Aorta (tissue), 5 donors: ENCODE measurements around the gene C6orf132. TPM values are rescaled to one million over a fixed set of nuclear protein-coding genes. Genes with fewer than 3 reads are reported as not detected.
A peak's percentile ranks its signal among the peaks of the same experiment; 100 is the strongest.

Experiments used
- ATAC-seq: fragments of 200-7000 bp; cut with Tn5 transposase; one replicate; pipeline ENCODE4 v1.9.1; 2022; ENCODE audit warnings: moderate library complexity; ENCODE audit not compliant: low FRiP score
- DNase-seq, 2 donors: peaks; one replicate each; pipeline ENCODE4 v3.0.0-alpha.2; 2020
- H3K27ac ChIP-seq, 2 donors: one replicate each; pipeline ENCODE4 v1.5.1; 2013; ENCODE audit warnings: low read length in 2 of 2, mild to moderate bottlenecking in 2 of 2, moderate library complexity in 2 of 2, control low read depth in 1 of 2, inconsistent platforms in 1 of 2, low read depth in 1 of 2
- H3K27me3 ChIP-seq, 2 donors: one replicate each; pipeline ENCODE4 v1.6.1; 2013; ENCODE audit warnings: control low read depth in 1 of 2, low read length in 1 of 2, mild to moderate bottlenecking in 1 of 2, moderate library complexity in 1 of 2; ENCODE audit not compliant: insufficient read depth in 2 of 2, control insufficient read depth in 1 of 2
- H3K36me3 ChIP-seq, 2 donors: one replicate each; pipeline ENCODE4 v1.6.1; 2013; ENCODE audit warnings: control low read depth in 1 of 2, low read length in 1 of 2, mild to moderate bottlenecking in 1 of 2; ENCODE audit not compliant: insufficient read depth in 2 of 2, control insufficient read depth in 1 of 2
- H3K4me1 ChIP-seq, 2 donors: one replicate each; pipeline ENCODE4 v1.6.1; 2013; ENCODE audit warnings: low read length in 2 of 2, control low read depth in 1 of 2, mild to moderate bottlenecking in 1 of 2, moderate library complexity in 1 of 2; ENCODE audit not compliant: insufficient read depth in 2 of 2, control insufficient read depth in 1 of 2
- H3K4me3 ChIP-seq, 2 donors: one replicate each; pipeline ENCODE4 v1.5.1; 2013; ENCODE audit warnings: low read length in 2 of 2, control low read depth in 1 of 2, mild to moderate bottlenecking in 1 of 2
- H3K9me3 ChIP-seq: one replicate; pipeline ENCODE4 v1.6.1; 2013; ENCODE audit warnings: mild to moderate bottlenecking, low read length; ENCODE audit not compliant: control insufficient read depth
- WGBS, 2 donors: extraction: QIAGEN DNeasy Blood & Tissue Kit; methylation state at CpG; one replicate each; pipeline ENCODE4 v1.1.7; 2013; 5-methylcytosine and 5-hydroxymethylcytosine counted together
- intact Hi-C, 2 donors: fragments of 100-400 bp; cut with DNase I; formaldehyde crosslinking; loops; one replicate each; pipeline versions ENCODE4 v1.14.2 to v1.15.0; 2022
- polyA plus RNA-seq, 2 donors: library from polyadenylated mRNA; stranded (reverse); fragments of 200-250 nt; gene quantifications; one replicate each; pipeline ENCODE4 v1.2.3, GENCODE V29; 2013
- total RNA-seq, 2 donors: library from RNA; stranded (reverse); fragmentation: NEBNext Ultra II Directional; extraction: Animal tissue kit (Norgen Biotek cat#: 25700); gene quantifications; one replicate each; pipeline ENCODE4 v1.2.1, GENCODE V29; 2021
- donor health status: healthy with polysubstance abuse.
- donor health status: Bipolar disorder and iron deficiency.
- donor health status: DM: no; HTN: no; CAD: no.
- donor health status: DM: no; HTN: no; CAD: no.
- donor health status: DM: yes; HTN: yes; CAD: no.

Gene C6orf132
- total and polyA plus RNA-seq, 4 donors, result 0.51 to 30.7 (median 2.4) TPM

- WGBS, 2 donors, result 61 to 67% methylated on average over 22 of the region's 22 CpGs
- Histone ChIP-seq H3K36me3 (peaks cover 0 to 2% of the 10 kb centered on the region in 2 donors), H3K27ac (no peak overlapping the region), H3K9me3 (no peaks in the 10 kb centered on the region), H3K4me1 (no peaks in the 10 kb centered on the region), H3K4me3 (no peak overlapping the region), H3K27me3 (no peaks in the 10 kb centered on the region)
- DNase-seq, result no peak
- peak; percentile 54 for ATAC-seq
- intact Hi-C loops, result no loop called here
These were observed 56.1 kb downstream of the C6orf132 start for GRCh38 chr6:42086046-42087035.

DNA sequence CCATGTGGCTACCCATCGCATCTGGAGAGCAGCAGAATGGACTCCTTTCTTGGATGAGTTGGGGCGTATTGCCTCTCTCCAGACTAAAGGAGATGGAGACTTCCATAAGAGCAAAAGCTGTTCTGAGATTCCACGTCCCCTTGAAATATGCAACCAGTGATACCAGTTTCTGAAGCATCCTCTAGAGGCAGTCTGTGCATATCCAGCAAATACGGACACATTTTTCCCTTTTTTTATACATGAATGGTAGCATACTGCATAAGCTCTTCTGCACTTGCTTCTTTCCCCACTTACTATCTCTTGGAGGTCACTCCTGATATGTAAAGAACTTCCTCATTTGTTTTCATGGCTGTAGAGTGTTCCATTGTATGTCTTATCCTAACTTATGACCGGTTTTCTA lies 57.5 kb downstream of the C6orf132 start:
- Histone ChIP-seq H3K4me3 (no peak overlapping the region), H3K27me3 (no peaks in the 10 kb centered on the region), H3K4me1 (no peaks in the 10 kb centered on the region), H3K36me3 (peaks cover 0 to 2% of the 10 kb centered on the region in 2 donors), H3K9me3 (no peaks in the 10 kb centered on the region), H3K27ac (no peak overlapping the region)
- intact Hi-C loops, result no loop called here
- DNase-seq (no peak), ATAC-seq (no peak)
- WGBS, 2 donors, result 63 to 91% methylated on average over 5 of the region's 5 CpGs

DNA sequence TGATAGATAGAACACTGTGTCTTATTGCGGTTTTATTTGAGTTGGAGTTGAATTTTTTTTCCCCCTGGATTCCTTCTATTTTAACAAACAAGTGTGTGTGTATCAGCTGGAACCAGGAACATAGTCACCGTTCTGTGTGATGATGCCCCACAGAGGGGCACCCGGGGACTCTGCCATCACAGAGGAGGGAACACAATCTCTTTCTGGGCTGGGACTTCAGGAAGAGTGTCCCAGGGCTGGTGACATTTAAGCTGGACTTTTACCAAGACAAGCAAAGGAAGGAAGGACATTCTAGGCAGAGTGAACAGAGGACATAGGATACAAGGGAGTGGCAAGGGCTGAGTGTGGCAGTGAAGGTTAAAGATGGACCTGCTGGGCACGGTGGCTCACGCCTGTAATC lies 58.9 kb downstream of the C6orf132 start:
- H3K36me3 ChIP-seq, result peaks cover 0 to 2% of the 10 kb centered on the region in 2 donors
- no peak for ATAC-seq

GRCh38 chr6:42079941-42080464 lies 62.4 kb downstream of the C6orf132 start:
- intact Hi-C loops, result loop anchor here in 1 of 2 donors (10.0 kb wide), 1 partner anchor 465 kb away; no protein-coding TSS in a partner anchor
- no peak for ATAC-seq
- WGBS, 2 donors, result 89% methylated on average over 10 of the region's 10 CpGs
- Histone ChIP-seq H3K9me3 (no peaks in the 10 kb centered on the region), H3K4me3 (no peak overlapping the region), H3K4me1 (no peaks in the 10 kb centered on the region), H3K27ac (no peak overlapping the region), H3K36me3 (peaks cover 0 to 8% of the 10 kb centered on the region in 2 donors), H3K27me3 (no peaks in the 10 kb centered on the region)
- no peak for DNase-seq

More for the DNA sequence above, 58.9 kb downstream of the C6orf132 start:
- 83% methylated on average over 5 of the region's 5 CpGs for WGBS, 2 donors
- Histone ChIP-seq H3K4me3 (no peak overlapping the region), H3K27ac (no peak overlapping the region), H3K27me3 (no peaks in the 10 kb centered on the region), H3K9me3 (no peaks in the 10 kb centered on the region), H3K4me1 (no peaks in the 10 kb centered on the region)
- intact Hi-C loops, result no loop called here
- DNase-seq, result no peak

DNA sequence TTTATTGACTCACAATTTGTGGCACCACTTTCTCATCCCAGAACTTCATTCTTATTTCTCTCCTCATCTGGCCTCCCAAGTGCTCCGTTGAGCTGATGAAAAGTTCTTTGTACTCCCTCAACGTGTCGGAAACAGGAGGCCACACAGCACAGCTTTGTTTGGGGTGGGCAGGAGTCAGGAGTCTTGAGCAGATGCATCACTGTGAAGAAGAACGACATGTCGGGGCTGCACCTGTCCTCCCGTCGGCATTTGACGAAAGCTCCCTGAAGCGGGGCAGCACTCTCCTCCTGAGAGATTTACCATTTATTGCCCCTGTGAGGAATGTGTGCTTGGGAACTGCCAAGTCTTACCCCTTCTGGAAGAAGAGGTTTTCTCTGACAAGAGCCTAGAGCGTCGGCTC lies 64.0 kb downstream of the C6orf132 start:
- Histone ChIP-seq H3K4me3 (no peak overlapping the region), H3K27me3 (no peaks in the 10 kb centered on the region), H3K9me3 (no peaks in the 10 kb centered on the region), H3K4me1 (no peaks in the 10 kb centered on the region), H3K36me3 (peaks cover 6 to 8% of the 10 kb centered on the region in 2 donors), H3K27ac (no peak overlapping the region)
- intact Hi-C loops, result loop anchor here in 1 of 2 donors (10.0 kb wide), 1 partner anchor 466 kb away; no protein-coding TSS in a partner anchor
- DNase-seq, result peak in 1 of 2 donors; percentile 52
- ATAC-seq, result no peak
- WGBS, 2 donors, result 84 to 89% methylated on average over 11 of the region's 11 CpGs

DNA sequence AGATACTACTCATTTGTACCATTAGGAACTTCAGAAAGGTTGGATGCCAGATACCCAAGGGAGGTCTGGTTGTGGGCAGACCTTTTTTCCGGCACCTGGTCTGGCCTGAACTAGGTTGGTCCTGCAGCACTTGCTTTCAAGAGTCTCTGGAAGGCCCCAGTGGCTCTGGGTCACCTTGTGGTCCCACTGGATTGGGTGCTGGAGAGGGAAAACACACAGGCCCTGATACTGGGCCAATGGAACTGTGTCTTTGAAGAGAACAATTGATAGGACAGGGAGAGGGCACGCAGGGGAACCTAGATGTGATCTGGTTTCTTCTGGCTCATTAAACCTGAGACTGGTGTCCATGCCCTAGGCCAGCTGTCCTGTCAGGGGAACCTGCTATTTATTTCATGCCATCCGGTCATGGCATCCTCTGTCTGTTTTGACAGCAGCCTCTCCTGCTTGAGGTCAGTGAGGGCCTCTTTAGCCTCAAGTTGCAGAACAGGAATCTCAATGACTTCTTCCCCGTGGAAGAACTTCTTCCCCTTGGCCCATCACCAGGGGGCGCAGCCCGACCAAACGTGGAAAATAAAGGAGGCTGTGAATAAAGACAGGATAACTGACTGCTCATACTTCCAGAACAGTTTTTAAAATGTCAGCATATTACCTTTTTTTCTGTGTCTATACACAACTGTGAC lies 67.1 kb downstream of the C6orf132 start:
- Histone ChIP-seq H3K27ac (no peak overlapping the region), H3K4me3 (no peak overlapping the region), H3K9me3 (no peaks in the 10 kb centered on the region), H3K4me1 (no peaks in the 10 kb centered on the region), H3K27me3 (no peaks in the 10 kb centered on the region), H3K36me3 (peaks cover 7 to 9% of the 10 kb centered on the region in 2 donors)
- peak; percentile 77 to 89 for DNase-seq
- intact Hi-C loops, result loop anchor here (2.0 to 10.0 kb wide), 2 partner anchors 92 to 470 kb away; no protein-coding TSS in a partner anchor
- WGBS, 2 donors, result 32 to 38% methylated on average over 7 of the region's 7 CpGs
- peak; percentile 73 for ATAC-seq

DNA sequence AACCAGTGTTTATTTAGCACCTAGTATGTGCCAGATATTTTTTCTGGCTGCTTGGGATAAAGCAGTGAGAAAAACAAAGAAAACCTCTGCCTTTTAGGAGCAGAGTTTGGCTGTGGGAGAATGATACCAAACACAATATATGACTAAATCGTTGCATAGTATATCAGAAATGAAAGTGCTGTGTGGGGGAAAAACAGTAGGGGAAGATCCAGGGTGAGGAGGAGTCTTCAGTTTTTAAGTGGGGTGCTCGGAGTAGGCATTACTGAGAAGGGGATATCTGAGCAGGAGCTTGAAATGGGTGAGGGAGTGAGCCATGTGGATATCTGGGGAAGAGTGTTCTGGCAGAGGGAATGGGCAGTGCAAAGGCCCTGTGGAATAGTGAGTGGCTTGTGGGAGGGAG lies 69.1 kb downstream of the C6orf132 start:
- DNase-seq (peak in 1 of 2 donors; percentile 0), ATAC-seq (no peak)
- Histone ChIP-seq H3K4me3 (no peak overlapping the region), H3K27me3 (no peaks in the 10 kb centered on the region), H3K4me1 (no peaks in the 10 kb centered on the region), H3K9me3 (no peaks in the 10 kb centered on the region), H3K27ac (no peak overlapping the region), H3K36me3 (peaks cover 16 to 17% of the 10 kb centered on the region in 2 donors)
- intact Hi-C loops, result loop anchor here in 1 of 2 donors (10.0 kb wide), 1 partner anchor 472 kb away; no protein-coding TSS in a partner anchor
- 63 to 71% methylated on average over 2 of the region's 2 CpGs for WGBS, 2 donors

GRCh38 chr6:42071881-42072583 lies 70.4 kb downstream of the C6orf132 start:
- no peaks in the 10 kb centered on the region for H3K4me1 ChIP-seq
- H3K27ac ChIP-seq, result no peak overlapping the region
- DNase-seq (peak in 1 of 2 donors; percentile 5), ATAC-seq (no peak)
- H3K36me3 ChIP-seq, result peaks cover 18 to 20% of the 10 kb centered on the region in 2 donors
- no peaks in the 10 kb centered on the region for H3K27me3 ChIP-seq
- intact Hi-C loops, result loop anchor here in 1 of 2 donors (10.0 kb wide), 1 partner anchor 473 kb away; no protein-coding TSS in a partner anchor
- no peak overlapping the region for H3K4me3 ChIP-seq
- WGBS, 2 donors, result 70 to 91% methylated on average over 6 of the region's 6 CpGs
- no peaks in the 10 kb centered on the region for H3K9me3 ChIP-seq
